Measurements from ENCODE around the gene PHTF1.

Gene PHTF1

GRCh38 chr1:113770031-113770430 lies 10.7 kb upstream of the PHTF1 start:
- Histone ChIP-seq H3K27me3 (ENCODE audit: insufficient read depth, low read depth, severe bottlenecking) (no peaks in the 10 kb centered on the region), H3K36me3 (peaks cover 19% of the 10 kb centered on the region), H3K4me3 (ENCODE audit: low read depth, low read length) (no peak overlapping the region), H3K27ac (no peak overlapping the region), H3K9me3 (ENCODE audit: severe bottlenecking) (no peaks in the 10 kb centered on the region)
- no peak for DNase-seq
- no peak for TF ChIP-seq CTCF (IDR thresholded peaks at IDR 0.05; ENCODE audit: low read depth, low read length)

- TF ChIP-seq CTCF (IDR thresholded peaks at IDR 0.05; ENCODE audit: low read depth, low read length) = no peak
- no peak overlapping the region for H3K4me3 ChIP-seq (ENCODE audit: low read depth, low read length)
- no peaks in the 10 kb centered on the region for H3K9me3 ChIP-seq (ENCODE audit: severe bottlenecking)
- H3K27me3 ChIP-seq (ENCODE audit: insufficient read depth, low read depth, severe bottlenecking) = no peaks in the 10 kb centered on the region
- peaks cover 23% of the 10 kb centered on the region for H3K36me3 ChIP-seq
- no peak overlapping the region for H3K27ac ChIP-seq
- DNase-seq = no peak
Observed at GRCh38 chr1:113769601-113769970, 10.3 kb upstream of the PHTF1 start.

GRCh38 chr1:113768916-113769600 lies 9.8 kb upstream of the PHTF1 start:
- H3K36me3 ChIP-seq = peaks cover 22% of the 10 kb centered on the region

GRCh38 chr1:113765306-113766230 lies 6.3 kb upstream of the PHTF1 start:
- Histone ChIP-seq H3K9me3 (ENCODE audit: severe bottlenecking) (no peaks in the 10 kb centered on the region), H3K4me3 (ENCODE audit: low read depth, low read length) (no peak overlapping the region), H3K27ac (no peak overlapping the region), H3K36me3 (peaks cover 20% of the 10 kb centered on the region), H3K27me3 (ENCODE audit: insufficient read depth, low read depth, severe bottlenecking) (no peaks in the 10 kb centered on the region)
- DNase-seq = no peak
- TF ChIP-seq CTCF (IDR thresholded peaks at IDR 0.05; ENCODE audit: low read depth, low read length) = no peak

More at GRCh38 chr1:113768916-113769600, 9.8 kb upstream of the PHTF1 start:
- no peak for TF ChIP-seq CTCF (IDR thresholded peaks at IDR 0.05; ENCODE audit: low read depth, low read length)
- Histone ChIP-seq H3K9me3 (ENCODE audit: severe bottlenecking) (no peaks in the 10 kb centered on the region), H3K27me3 (ENCODE audit: insufficient read depth, low read depth, severe bottlenecking) (no peaks in the 10 kb centered on the region), H3K27ac (no peak overlapping the region), H3K4me3 (ENCODE audit: low read depth, low read length) (no peak overlapping the region)
- no peak for DNase-seq

- no peaks in the 10 kb centered on the region for H3K27me3 ChIP-seq (ENCODE audit: insufficient read depth, low read depth, severe bottlenecking)
- H3K27ac ChIP-seq = peak overlapping the region; percentile 55
- no peaks in the 10 kb centered on the region for H3K9me3 ChIP-seq (ENCODE audit: severe bottlenecking)
- DNase-seq = peak; percentile 42
- TF ChIP-seq CTCF (IDR thresholded peaks at IDR 0.05; ENCODE audit: low read depth, low read length) = no peak
- H3K36me3 ChIP-seq = peaks cover 20% of the 10 kb centered on the region
- H3K4me3 ChIP-seq (ENCODE audit: low read depth, low read length) = no peak overlapping the region
Observed at GRCh38 chr1:113763661-113764060, 4.4 kb upstream of the PHTF1 start.

Data from WERI-Rb-1 (cell line).